ENCODE measurements around the gene CCDC8. TPM values are rescaled to one million over a fixed set of nuclear protein-coding genes. Genes with fewer than 3 reads are reported as not detected.

The CCDC8 gene
- total and polyA plus RNA-seq, 2 donors (not counting 3 experiments of a cell fraction or from before 2014, with no cell fraction given): 0.18 to 0.75 TPM

- Histone ChIP-seq H3K9me1 (replicated peaks; ENCODE audit: control insufficient read depth, extremely low read depth, insufficient read depth, low read length) (no peaks in the 10 kb centered on the region), H3K79me2 (ENCODE audit: control insufficient read depth, insufficient read depth, low read length) (no peaks in the 10 kb centered on the region), H4K20me1 (replicated peaks; ENCODE audit: control insufficient read depth, extremely low read depth, insufficient read depth, low read length) (no peaks in the 10 kb centered on the region), H3K9me3 (replicated peaks; ENCODE audit: control insufficient read depth, insufficient read depth, low read length) (no peaks in the 10 kb centered on the region), H3K4me2 (ENCODE audit: insufficient read depth, low read length) (no peak overlapping the region), H3K27ac (ENCODE audit: insufficient read depth, low read depth, low read length) (no peak overlapping the region), H2AFZ (ENCODE audit: low read depth, low read length) (no peak overlapping the region), H3K4me1 (ENCODE audit: control insufficient read depth, extremely low read depth, insufficient read depth, low read length) (no peaks in the 10 kb centered on the region), H3K4me3 (replicated peaks in 1 of 3; ENCODE audit: insufficient read depth in 1 of 3, low read depth in 1 of 3, low read length in 3 of 3) (no peak overlapping the region), H3K9ac (replicated peaks; ENCODE audit: extremely low read depth, insufficient read depth, low read length) (no peak overlapping the region), H3K27me3 (ENCODE audit: control insufficient read depth in 2 of 2, insufficient read depth in 2 of 2, low read length in 2 of 2) (no peaks in the 10 kb centered on the region), H3K36me3 (ENCODE audit: control insufficient read depth in 2 of 2, extremely low read depth in 1 of 2, insufficient read depth in 2 of 2, low read length in 2 of 2) (peaks cover 13 to 32% of the 10 kb centered on the region in 2 experiments)
- no peak for TF ChIP-seq MYC (IDR thresholded peaks at IDR 0.05; ENCODE audit: low read depth, low read length)
- TF ChIP-seq JUN (IDR thresholded peaks at IDR 0.05; ENCODE audit: borderline replicate concordance, insufficient read depth, insufficient read length, low read depth): no peak
- TF ChIP-seq POLR2A (IDR thresholded peaks at IDR 0.05; ENCODE audit: low read depth, low read length): no peak
- no peak for TF ChIP-seq POLR2AphosphoS5 (IDR thresholded peaks at IDR 0.05; ENCODE audit: insufficient read depth, low read depth, low read length)
- no peak for TF ChIP-seq GATA2 (IDR thresholded peaks at IDR 0.05; ENCODE audit: insufficient read depth, insufficient read length, low read depth, low read length)
- no peak for TF ChIP-seq CTCF (IDR thresholded peaks at IDR 0.05; ENCODE audit: extremely low read depth in 1 of 2, insufficient read depth in 1 of 2, low read depth in 1 of 2, low read length in 2 of 2)
- no peak for TF ChIP-seq EZH2 (IDR thresholded peaks at IDR 0.05; ENCODE audit: borderline replicate concordance, low read depth, low read length, severe bottlenecking)
- TF ChIP-seq FOS (IDR thresholded peaks at IDR 0.05; ENCODE audit: borderline replicate concordance, insufficient read depth, low read length): no peak
- TF ChIP-seq MAX (IDR thresholded peaks at IDR 0.05; ENCODE audit: insufficient read depth, insufficient read length): no peak
- FAIRE-seq (no peak), DNase-seq (ENCODE audit: low read depth, low spot score) (no peak)
- CTCF ChIA-PET: interaction anchor here (1.1 to 1.8 kb wide), 3 partner anchors 20 to 138 kb away, joined by 3 to 5 read pairs (median 4); no protein-coding TSS in a partner anchor
- BruUV-seq (replicated peaks): no TSS peak
- POLR2A ChIA-PET: no interaction called here
- dilution Hi-C loops (cut with MboI; ENCODE audit: extremely low pct_ligation_motif_present, low sequenced_read_pairs): no loop called here
- intact Hi-C loops (cut with micrococcal nuclease): no loop called here
These were observed 21.0 kb downstream of the CCDC8 start for GRCh38 chr19:46392252-46392801.
